Cardiac fibroblast (primary cell): Measurements from ENCODE around the gene SEMA3A.

ENCODE experiments used
- DNase-seq, 2 donors: peaks; one replicate each; pipeline versions ENCODE4 v3.0.0 to v3.0.0-alpha.2; 2010; ENCODE audit warnings: low read depth in 2 of 2
- H3K4me3 ChIP-seq, 2 donors: replicated peaks in 1 of 2; 1 replicate in 1 of 2; 2 replicates in 1 of 2; pipeline ENCODE4 v1.5.1; 2011; ENCODE audit warnings: low read depth in 2 of 2, low read length in 2 of 2, mild to moderate bottlenecking in 2 of 2, moderate library complexity in 1 of 2
- TF ChIP-seq, protein P1 (sequence below): IDR thresholded peaks from one replicate; pipeline ENCODE4 v1.5.1; 2011; ENCODE audit warnings: low read depth, mild to moderate bottlenecking, low read length, inconsistent platforms

Gene SEMA3A

DNA sequence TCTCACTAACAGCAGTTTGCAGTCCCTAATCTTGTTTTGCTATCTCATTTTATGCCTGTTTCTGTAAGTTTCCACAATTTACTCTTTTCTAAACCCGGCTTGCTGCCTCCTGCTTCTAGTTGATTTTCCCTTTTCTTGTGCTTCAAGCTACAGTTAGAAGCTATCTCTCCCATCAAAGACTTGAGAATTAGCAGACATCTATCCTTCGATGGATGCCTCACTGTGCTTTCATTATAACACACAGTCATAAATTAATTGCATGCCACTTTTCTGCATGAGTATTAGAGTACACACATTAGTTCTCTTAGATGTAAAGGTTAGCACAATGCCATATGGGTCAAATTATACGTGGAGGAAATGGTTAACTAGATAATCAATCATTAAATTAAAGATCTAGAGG, 48.7 kb downstream of the SEMA3A start:
- no peak overlapping the region for H3K4me3 ChIP-seq
- no peak for DNase-seq
- TF ChIP-seq, protein P1, sequence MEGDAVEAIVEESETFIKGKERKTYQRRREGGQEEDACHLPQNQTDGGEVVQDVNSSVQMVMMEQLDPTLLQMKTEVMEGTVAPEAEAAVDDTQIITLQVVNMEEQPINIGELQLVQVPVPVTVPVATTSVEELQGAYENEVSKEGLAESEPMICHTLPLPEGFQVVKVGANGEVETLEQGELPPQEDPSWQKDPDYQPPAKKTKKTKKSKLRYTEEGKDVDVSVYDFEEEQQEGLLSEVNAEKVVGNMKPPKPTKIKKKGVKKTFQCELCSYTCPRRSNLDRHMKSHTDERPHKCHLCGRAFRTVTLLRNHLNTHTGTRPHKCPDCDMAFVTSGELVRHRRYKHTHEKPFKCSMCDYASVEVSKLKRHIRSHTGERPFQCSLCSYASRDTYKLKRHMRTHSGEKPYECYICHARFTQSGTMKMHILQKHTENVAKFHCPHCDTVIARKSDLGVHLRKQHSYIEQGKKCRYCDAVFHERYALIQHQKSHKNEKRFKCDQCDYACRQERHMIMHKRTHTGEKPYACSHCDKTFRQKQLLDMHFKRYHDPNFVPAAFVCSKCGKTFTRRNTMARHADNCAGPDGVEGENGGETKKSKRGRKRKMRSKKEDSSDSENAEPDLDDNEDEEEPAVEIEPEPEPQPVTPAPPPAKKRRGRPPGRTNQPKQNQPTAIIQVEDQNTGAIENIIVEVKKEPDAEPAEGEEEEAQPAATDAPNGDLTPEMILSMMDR, result no peak

DNA sequence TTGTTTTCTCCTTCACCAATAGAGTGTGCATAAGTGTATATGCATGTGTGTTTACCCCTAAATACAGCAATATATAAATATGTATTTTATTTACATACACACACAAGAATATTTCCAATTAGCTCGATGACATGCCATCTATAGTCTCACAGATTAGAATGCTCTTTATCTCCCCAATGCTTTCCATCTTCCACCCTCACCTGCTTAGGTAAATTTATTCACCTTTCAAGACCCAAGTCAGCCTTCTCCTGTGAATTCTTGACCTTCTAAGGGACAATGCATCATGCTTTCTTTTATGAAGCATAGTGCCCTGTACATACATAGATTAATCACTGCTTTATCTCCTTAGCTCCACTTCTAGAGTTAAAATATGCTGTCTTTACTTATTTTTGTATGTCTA, 49.7 kb downstream of the SEMA3A start:
- TF ChIP-seq, protein P1, result no peak
- DNase-seq, result no peak

DNA sequence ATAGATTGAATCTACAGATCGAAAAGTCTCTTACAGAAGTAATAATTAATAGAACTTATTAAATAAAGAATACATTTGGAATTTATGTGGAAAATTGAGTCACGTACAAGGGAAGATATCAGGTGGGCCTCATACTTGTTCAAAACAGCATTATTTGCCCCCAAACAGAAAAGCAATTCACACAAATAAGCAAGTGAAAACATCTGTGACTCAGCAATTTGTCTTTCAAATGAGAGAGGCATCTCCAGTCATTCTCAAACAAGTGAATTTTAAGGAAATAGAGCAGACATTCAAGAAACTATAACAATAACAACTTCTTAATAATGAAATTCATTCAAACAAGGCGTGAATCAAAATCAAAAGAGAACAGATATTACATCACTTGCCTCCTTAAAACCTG, 50.1 kb downstream of the SEMA3A start:
- TF ChIP-seq, protein P1, result no peak
- DNase-seq, result peak in 1 of 2 donors; percentile 13
- no peak overlapping the region for H3K4me3 ChIP-seq

More for the DNA sequence above, 49.7 kb downstream of the SEMA3A start:
- no peak overlapping the region for H3K4me3 ChIP-seq

DNA sequence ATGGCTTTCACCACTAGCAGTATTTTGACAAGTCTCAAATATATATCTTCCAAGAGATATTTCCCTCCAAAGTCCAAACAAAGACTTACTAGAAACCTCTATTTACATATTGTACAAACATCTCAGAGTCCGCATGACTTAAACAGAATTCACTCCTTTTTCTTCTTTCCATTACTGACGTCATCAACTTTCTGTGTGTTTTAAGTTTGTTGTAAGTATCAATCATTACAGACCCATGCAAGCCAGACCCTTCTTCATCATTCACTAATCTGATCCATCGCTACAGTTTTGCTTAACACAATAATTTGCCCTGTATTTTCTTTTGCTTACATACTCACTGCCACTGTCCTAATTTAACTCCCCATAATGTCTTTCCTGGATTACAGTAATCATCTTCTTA, 51.9 kb downstream of the SEMA3A start:
- TF ChIP-seq, protein P1, result no peak
- H3K4me3 ChIP-seq, result no peak overlapping the region
- DNase-seq, result no peak

DNA sequence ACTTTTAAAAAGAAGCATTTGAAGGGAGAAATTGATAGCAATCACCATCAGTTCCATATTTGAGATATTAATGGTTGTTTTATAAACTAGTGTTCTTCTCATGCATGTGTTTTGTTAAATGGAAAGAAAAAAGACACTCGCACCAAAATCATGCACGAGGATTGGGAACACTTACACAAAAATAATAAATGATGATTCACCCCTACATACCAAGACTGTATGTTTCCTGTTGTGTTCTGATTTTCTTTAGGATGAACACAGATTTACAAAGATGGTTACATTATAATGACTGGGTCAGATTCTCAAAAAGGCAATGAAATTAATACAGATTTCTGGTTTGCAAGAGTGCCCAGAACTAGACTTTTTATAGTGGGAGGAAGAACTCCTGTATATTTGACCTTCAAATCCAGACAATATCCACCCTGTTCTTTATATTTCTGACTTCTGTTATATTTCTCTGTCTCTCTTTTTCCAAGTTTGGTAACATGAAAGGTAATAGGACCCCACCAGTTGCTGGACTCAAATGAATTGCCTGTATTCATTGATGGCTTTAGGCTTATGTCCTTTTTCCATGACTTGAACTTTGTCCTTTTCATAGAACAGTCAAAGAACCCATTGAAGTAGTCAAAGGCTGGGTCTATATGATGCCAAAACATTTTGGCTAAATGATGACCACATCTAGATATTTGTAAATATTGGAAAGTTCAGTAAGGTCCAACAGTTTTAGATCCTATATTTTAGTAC, 54.4 kb downstream of the SEMA3A start:
- TF ChIP-seq, protein P1, result no peak
- peak in 1 of 2 donors; percentile 20 for DNase-seq
- no peak overlapping the region for H3K4me3 ChIP-seq

DNA sequence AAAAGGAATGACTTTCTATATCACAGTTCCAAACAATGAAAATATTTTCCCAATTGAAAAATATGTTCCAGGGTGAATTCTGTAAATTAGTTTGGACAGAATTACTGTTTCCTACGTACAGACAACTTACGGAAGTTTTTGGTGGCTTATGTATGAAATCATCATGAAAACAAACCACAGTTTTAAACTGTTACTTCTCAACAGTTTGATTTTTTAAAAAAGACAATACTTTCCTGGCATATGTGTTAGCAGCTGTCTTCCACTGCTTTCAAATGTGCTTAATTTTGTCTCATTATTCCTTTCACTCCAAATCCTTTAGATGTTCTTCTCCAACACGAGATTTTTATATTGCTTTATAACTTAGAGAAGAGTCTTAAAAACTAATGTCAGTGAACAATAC, 56.2 kb downstream of the SEMA3A start:
- no peak for DNase-seq
- H3K4me3 ChIP-seq, result no peak overlapping the region
- TF ChIP-seq, protein P1, result no peak

DNA sequence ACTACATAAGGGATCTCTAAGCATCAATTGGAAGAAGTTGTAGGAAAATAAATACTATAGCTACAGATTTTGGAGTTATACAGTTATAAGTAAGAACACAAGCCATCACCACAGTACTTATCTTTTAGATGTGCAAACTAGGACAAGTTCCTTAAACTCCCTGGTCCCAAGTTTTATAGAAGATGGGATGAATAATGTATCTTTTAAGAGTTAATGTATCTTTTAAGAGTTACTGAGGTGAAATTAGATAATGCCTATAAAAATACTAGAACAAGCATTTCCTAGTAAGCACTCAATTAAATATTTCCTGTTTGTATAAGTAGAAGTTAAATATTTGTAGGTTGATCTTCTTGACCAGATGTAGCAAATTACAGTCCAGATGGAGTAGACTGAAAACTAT, 56.8 kb downstream of the SEMA3A start:
- TF ChIP-seq, protein P1, result no peak
- no peak for DNase-seq
- H3K4me3 ChIP-seq, result no peak overlapping the region
